ENCODE measurements around the gene XXYLT1. TPM values are rescaled to one million over a fixed set of nuclear protein-coding genes. Genes with fewer than 3 reads are reported as not detected.

XXYLT1 gene
- total RNA-seq, 1 donor from 2014 or later, result 10.5 TPM

DNA sequence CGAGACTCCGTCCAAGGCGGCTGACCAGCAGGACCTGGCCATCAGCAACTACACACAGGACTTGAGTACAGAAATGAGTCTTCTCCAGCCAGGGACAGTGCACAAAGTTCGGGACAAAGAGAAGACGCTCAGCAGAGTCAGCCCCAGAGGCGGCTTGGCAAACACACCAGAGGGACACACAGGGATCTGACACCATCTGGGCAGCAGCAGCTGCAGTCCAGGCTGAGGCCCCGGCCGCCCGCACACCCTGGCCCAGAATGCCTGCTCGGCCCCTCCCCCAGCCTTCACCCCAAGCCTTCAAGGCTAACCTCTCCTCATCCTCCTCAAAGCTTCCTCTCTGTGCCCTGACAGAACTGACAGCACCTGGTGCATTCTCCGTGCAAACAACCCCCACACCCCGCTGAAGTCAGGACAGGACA is 61.1 kb downstream of the XXYLT1 start:
- DNase-seq (ENCODE audit: low read depth) (no peak), FAIRE-seq (no peak)
- Histone ChIP-seq H3K36me3 (ENCODE audit: control insufficient read depth, insufficient read depth, low read length) (no peaks in the 10 kb centered on the region), H3K4me3 (ENCODE audit: low read depth, low read length) (no peak overlapping the region), H3K27me3 (ENCODE audit: control insufficient read depth, insufficient read depth, low read length) (no peaks in the 10 kb centered on the region)
- TF ChIP-seq, protein P1, sequence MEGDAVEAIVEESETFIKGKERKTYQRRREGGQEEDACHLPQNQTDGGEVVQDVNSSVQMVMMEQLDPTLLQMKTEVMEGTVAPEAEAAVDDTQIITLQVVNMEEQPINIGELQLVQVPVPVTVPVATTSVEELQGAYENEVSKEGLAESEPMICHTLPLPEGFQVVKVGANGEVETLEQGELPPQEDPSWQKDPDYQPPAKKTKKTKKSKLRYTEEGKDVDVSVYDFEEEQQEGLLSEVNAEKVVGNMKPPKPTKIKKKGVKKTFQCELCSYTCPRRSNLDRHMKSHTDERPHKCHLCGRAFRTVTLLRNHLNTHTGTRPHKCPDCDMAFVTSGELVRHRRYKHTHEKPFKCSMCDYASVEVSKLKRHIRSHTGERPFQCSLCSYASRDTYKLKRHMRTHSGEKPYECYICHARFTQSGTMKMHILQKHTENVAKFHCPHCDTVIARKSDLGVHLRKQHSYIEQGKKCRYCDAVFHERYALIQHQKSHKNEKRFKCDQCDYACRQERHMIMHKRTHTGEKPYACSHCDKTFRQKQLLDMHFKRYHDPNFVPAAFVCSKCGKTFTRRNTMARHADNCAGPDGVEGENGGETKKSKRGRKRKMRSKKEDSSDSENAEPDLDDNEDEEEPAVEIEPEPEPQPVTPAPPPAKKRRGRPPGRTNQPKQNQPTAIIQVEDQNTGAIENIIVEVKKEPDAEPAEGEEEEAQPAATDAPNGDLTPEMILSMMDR (IDR thresholded peaks at IDR 0.05; ENCODE audit: insufficient read depth, low read length, severe bottlenecking), result no peak

DNA sequence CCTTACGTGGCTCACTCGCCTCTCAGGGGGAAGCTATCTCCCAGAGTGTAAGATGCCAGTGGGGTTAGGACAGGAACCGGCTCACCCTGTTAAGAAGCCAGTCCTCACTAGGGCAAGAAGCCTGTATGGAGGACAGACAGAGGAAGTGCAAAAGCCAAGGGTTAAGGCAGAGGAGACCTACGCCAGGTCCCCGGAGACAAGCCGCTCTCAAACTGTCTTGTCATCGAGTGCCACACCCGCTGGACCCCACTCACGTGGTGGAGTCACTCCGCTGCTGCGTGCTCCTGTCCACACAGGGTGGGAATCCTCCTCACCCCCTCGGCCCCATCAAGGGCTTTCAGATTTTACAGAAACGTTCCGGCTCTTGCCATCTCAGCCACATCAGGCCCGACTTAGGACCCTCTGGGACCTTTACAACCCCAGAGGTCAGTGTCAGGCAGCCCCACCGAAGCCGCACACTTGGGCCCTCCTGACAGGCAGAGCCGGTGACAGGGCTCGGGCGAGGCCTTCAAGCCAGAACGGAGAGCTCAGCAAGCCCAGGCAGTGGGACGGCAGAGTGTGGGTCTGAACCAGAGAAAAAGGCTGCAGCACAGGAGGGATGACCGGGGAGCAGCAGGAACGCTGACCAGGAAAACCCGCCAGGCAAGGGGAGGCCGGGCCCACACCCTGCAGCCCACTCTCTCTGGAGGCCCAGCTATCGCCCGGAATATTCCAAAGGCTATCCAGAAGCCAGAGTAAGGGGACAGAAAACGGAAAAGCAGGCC is 61.7 kb downstream of the XXYLT1 start:
- Histone ChIP-seq H3K36me3 (ENCODE audit: control insufficient read depth, insufficient read depth, low read length) (no peaks in the 10 kb centered on the region), H3K27me3 (ENCODE audit: control insufficient read depth, insufficient read depth, low read length) (no peaks in the 10 kb centered on the region), H3K4me3 (ENCODE audit: low read depth, low read length) (no peak overlapping the region)
- FAIRE-seq (no peak), DNase-seq (ENCODE audit: low read depth) (no peak)
- TF ChIP-seq, protein P1 (IDR thresholded peaks at IDR 0.05; ENCODE audit: insufficient read depth, low read length, severe bottlenecking), result no peak

DNA sequence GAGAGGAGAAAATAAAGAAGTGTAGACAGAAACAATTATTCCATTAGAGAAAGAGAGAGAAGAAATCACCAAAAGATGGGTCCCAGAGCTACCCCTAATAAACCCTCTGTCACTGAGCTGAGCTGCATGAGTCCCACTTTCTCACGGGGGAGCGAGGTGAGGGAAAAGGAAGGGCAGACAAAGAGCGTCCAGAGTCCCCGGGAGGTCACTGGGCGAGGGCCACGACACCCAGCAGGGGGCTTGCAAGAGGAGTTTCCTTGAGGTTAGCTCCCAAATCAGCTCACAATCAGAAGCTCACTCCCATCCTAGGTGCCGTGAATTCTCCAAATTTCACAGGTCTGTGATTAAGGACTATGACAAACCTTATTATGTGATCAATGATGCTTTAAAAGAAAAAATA is 62.3 kb downstream of the XXYLT1 start:
- TF ChIP-seq, protein P1 (IDR thresholded peaks at IDR 0.05; ENCODE audit: insufficient read depth, low read length, severe bottlenecking), result no peak
- no peaks in the 10 kb centered on the region for H3K36me3 ChIP-seq (ENCODE audit: control insufficient read depth, insufficient read depth, low read length)
- no peak overlapping the region for H3K4me3 ChIP-seq (ENCODE audit: low read depth, low read length)
- DNase-seq (ENCODE audit: low read depth), result no peak
- no peaks in the 10 kb centered on the region for H3K27me3 ChIP-seq (ENCODE audit: control insufficient read depth, insufficient read depth, low read length)
- no peak for FAIRE-seq

DNA sequence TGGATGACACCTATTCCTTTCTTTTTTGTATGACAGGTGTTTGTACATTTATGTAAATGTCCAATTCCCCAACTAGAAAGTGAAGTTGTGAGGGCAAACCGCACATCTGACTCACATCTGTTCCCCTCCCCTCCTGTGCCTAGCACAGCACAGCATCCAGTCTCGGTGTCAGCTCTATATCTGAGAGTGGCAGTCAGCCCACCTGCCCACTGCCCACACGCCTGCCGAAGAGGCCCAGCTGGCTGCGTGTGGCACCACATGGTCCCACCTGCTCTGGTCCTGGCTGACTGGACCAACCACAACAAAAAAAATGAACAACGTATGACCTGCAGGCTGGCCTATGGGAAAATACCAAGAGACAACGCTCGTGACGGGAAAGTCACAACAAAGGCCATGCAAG is 62.8 kb downstream of the XXYLT1 start:
- DNase-seq (ENCODE audit: low read depth) (no peak), FAIRE-seq (no peak)
- Histone ChIP-seq H3K27me3 (ENCODE audit: control insufficient read depth, insufficient read depth, low read length) (no peaks in the 10 kb centered on the region), H3K4me3 (ENCODE audit: low read depth, low read length) (no peak overlapping the region), H3K36me3 (ENCODE audit: control insufficient read depth, insufficient read depth, low read length) (no peaks in the 10 kb centered on the region)
- TF ChIP-seq, protein P1 (IDR thresholded peaks at IDR 0.05; ENCODE audit: insufficient read depth, low read length, severe bottlenecking), result no peak

DNA sequence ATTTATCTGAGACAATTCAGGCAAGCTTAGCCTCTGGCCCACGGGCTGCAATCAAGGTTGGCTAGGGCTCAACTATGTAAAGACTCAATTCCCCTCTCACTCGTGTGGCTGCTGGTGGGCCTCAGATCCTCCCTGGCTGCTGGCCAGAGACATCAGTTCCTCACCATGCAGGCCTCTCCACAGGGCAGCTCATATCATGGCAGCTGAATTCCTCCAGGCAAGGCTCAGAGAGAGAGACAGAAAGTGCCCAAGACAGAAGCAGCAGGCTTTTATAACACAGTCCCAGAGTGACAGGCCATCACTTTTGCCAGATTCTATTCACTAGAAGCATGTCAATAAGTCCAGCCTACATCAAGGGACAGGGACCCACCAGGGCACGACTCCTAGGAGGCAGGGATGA is 63.2 kb downstream of the XXYLT1 start:
- FAIRE-seq (no peak), DNase-seq (ENCODE audit: low read depth) (no peak)
- Histone ChIP-seq H3K4me3 (ENCODE audit: low read depth, low read length) (no peak overlapping the region), H3K27me3 (ENCODE audit: control insufficient read depth, insufficient read depth, low read length) (no peaks in the 10 kb centered on the region), H3K36me3 (ENCODE audit: control insufficient read depth, insufficient read depth, low read length) (no peaks in the 10 kb centered on the region)
- TF ChIP-seq, protein P1 (IDR thresholded peaks at IDR 0.05; ENCODE audit: insufficient read depth, low read length, severe bottlenecking), result no peak

DNA sequence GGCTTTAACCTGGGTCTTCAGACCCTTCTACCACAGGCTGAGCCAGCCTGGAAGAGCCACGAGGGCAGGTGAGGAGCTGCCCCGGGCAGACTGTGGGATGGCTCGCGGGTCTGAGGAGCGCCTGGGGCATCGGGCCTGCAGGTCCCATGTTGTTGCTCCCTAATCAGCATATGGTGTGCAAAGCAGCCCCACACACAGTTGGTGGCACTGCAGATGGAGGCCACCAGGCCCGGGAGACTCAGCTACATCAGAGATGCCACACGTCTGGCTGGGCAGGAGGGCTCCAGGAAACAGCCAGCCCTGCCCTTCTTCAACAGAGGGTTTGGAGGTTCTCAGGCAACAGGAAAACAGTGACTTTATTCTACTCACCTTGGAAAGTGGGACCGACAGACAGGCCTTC is 63.9 kb downstream of the XXYLT1 start:
- H3K4me3 ChIP-seq (ENCODE audit: low read depth, low read length), result no peak overlapping the region
- FAIRE-seq, result no peak
- no peaks in the 10 kb centered on the region for H3K36me3 ChIP-seq (ENCODE audit: control insufficient read depth, insufficient read depth, low read length)
- no peaks in the 10 kb centered on the region for H3K27me3 ChIP-seq (ENCODE audit: control insufficient read depth, insufficient read depth, low read length)
- DNase-seq (ENCODE audit: low read depth), result no peak
- TF ChIP-seq, protein P1 (IDR thresholded peaks at IDR 0.05; ENCODE audit: insufficient read depth, low read length, severe bottlenecking), result no peak
